Choroid plexus epithelial cell (primary cell): ENCODE results near the gene GRAMD1B.

Experiments used
- DNase-seq: peaks from one replicate; pipeline ENCODE4 v3.0.0-alpha.2; 2010; ENCODE audit warnings: low read depth
- H3K4me3 ChIP-seq: 2 replicates; pipeline ENCODE4 v1.5.1; 2011; ENCODE audit warnings: low read depth, mild to moderate bottlenecking, control low read depth, low read length, moderate library complexity
- CTCF ChIP-seq: conservative IDR thresholded peaks from 2 replicates; pipeline ENCODE4 v1.5.1; 2011; ENCODE audit warnings: low read depth, mild to moderate bottlenecking, control low read depth, inconsistent platforms, low read length, moderate library complexity

GRAMD1B gene

GRCh38 chr11:123425367-123425766 is 4.7 kb upstream of the GRAMD1B start:
- no peak for TF ChIP-seq CTCF
- no peak overlapping the region for H3K4me3 ChIP-seq
- no peak for DNase-seq

GRCh38 chr11:123426789-123427188 is 3.3 kb upstream of the GRAMD1B start:
- H3K4me3 ChIP-seq: no peak overlapping the region
- no peak for DNase-seq
- no peak for TF ChIP-seq CTCF

GRCh38 chr11:123427405-123427804 is 2.7 kb upstream of the GRAMD1B start:
- TF ChIP-seq CTCF: no peak

GRCh38 chr11:123428116-123428715 is 1.9 kb upstream of the GRAMD1B start:
- H3K4me3 ChIP-seq: no peak overlapping the region
- no peak for DNase-seq

More at GRCh38 chr11:123427405-123427804, 2.7 kb upstream of the GRAMD1B start:
- no peak for DNase-seq
- no peak overlapping the region for H3K4me3 ChIP-seq

GRCh38 chr11:123429336-123429735 is 733 bp upstream of the GRAMD1B start:
- no peak for TF ChIP-seq CTCF
- peak; percentile 19 for DNase-seq
- no peak overlapping the region for H3K4me3 ChIP-seq

More at GRCh38 chr11:123428116-123428715, 1.9 kb upstream of the GRAMD1B start:
- no peak for TF ChIP-seq CTCF

GRCh38 chr11:123430721-123431497 is 840 bp downstream of the GRAMD1B start:
- no peak for TF ChIP-seq CTCF
- peak; percentile 27 for DNase-seq
- peak overlapping the region; percentile 63 for H3K4me3 ChIP-seq
